WTC11 (cell line): ENCODE data around the gene SHFL. TPM values are rescaled to one million over a fixed set of nuclear protein-coding genes. Genes with fewer than 3 reads are reported as not detected.

Experiments used
- ATAC-seq: fragments of 200-7000 bp; cut with Tn5 transposase; 2 replicates; pipeline ENCODE4 v1.10.0; 2021; ENCODE audit warnings: mild to moderate bottlenecking, moderate library complexity
- CTCF ChIA-PET: fragments of 300-600 bp; sonication (Branson Sonifier 250); formaldehyde crosslinking; loops from one replicate; lab custom pipeline; 2021; ENCODE audit warnings: antibody characterized with exemption; lab: Charles Lee
- POLR2A ChIA-PET: fragments of 350-600 bp; sonication (Branson Sonifier 250); formaldehyde crosslinking; loops from one replicate; lab custom pipeline; 2021; ENCODE audit warnings: antibody characterized with exemption; lab: Charles Lee
- DNase-seq: peaks from one replicate; pipeline ENCODE4 v3.0.0; 2021; ENCODE audit warnings: low spot score
- H3K27ac Mint-ChIP-seq: 2 replicates; pipeline ENCODE4 v1.8.0; 2021; ENCODE audit warnings: mixed read lengths
- H3K27me3 Mint-ChIP-seq: 2 replicates; pipeline ENCODE4 v1.8.0; 2021; ENCODE audit warnings: low read depth, mild to moderate bottlenecking, moderate library complexity, mixed read lengths
- H3K36me3 Mint-ChIP-seq: 2 replicates; pipeline ENCODE4 v1.8.0; 2021; ENCODE audit warnings: mixed read lengths
- H3K4me1 Mint-ChIP-seq: 2 replicates; pipeline ENCODE4 v1.8.0; 2022; ENCODE audit warnings: mixed read lengths
- H3K4me3 Mint-ChIP-seq: 2 replicates; pipeline ENCODE4 v1.8.0; 2021; ENCODE audit warnings: mild to moderate bottlenecking, moderate library complexity, mixed read lengths
- H3K9me3 Mint-ChIP-seq: 2 replicates; pipeline ENCODE4 v1.8.0; 2021; ENCODE audit warnings: mixed read lengths
- ATF1 ChIP-seq: sonication (generic); formaldehyde crosslinking; IDR thresholded peaks from 2 replicates; pipeline ENCODE4 v1.8.1; 2023; ENCODE audit warnings: mild to moderate bottlenecking, moderate library complexity, missing genetic modification reagents
- E2F4 ChIP-seq: sonication (generic); formaldehyde crosslinking; IDR thresholded peaks from 2 replicates; pipeline ENCODE4 v1.8.1; 2022; ENCODE audit warnings: low read depth, mild to moderate bottlenecking, moderate library complexity, missing genetic modification reagents, borderline replicate concordance
- GABPB1 ChIP-seq: sonication (generic); formaldehyde crosslinking; IDR thresholded peaks from 2 replicates; pipeline ENCODE4 v1.8.1; 2023; ENCODE audit warnings: mild to moderate bottlenecking, missing genetic modification reagents
- GRHL2 ChIP-seq: fragments of 250-450 bp; sonication (Bioruptor Pico); IDR thresholded peaks from 2 replicates; pipeline ENCODE4 v1.8.0; 2022; ENCODE audit warnings: mild to moderate bottlenecking, moderate library complexity; ENCODE audit not compliant: insufficient replicate concordance, severe bottlenecking
- GTF2I ChIP-seq: fragments of 250-450 bp; sonication (Bioruptor Pico); conservative IDR thresholded peaks from 2 replicates; pipeline ENCODE4 v1.4.0; 2021; ENCODE audit warnings: mild to moderate bottlenecking
- HMGA2 ChIP-seq: fragments of 250-450 bp; sonication (Bioruptor Pico); IDR thresholded peaks from 2 replicates; pipeline ENCODE4 v1.4.0; 2021; ENCODE audit warnings: mild to moderate bottlenecking, moderate library complexity
- IRF2 ChIP-seq: sonication (generic); formaldehyde crosslinking; IDR thresholded peaks from 2 replicates; pipeline ENCODE4 v1.8.0; 2022; ENCODE audit warnings: low read depth, missing genetic modification reagents, borderline replicate concordance
- JUN ChIP-seq: sonication (generic); formaldehyde crosslinking; IDR thresholded peaks from 2 replicates; pipeline ENCODE4 v1.8.0; 2023; ENCODE audit warnings: mild to moderate bottlenecking, missing genetic modification reagents
- KAT7 ChIP-seq: sonication (generic); formaldehyde crosslinking; IDR thresholded peaks from 2 replicates; pipeline ENCODE4 v1.8.1; 2023; ENCODE audit warnings: missing genetic modification reagents, mild to moderate bottlenecking, borderline replicate concordance
- MAX ChIP-seq: sonication (generic); formaldehyde crosslinking; IDR thresholded peaks from 2 replicates; pipeline ENCODE4 v1.8.0; 2022; ENCODE audit warnings: mild to moderate bottlenecking, missing genetic modification reagents
- NFE2L1 ChIP-seq: sonication (generic); formaldehyde crosslinking; IDR thresholded peaks from 2 replicates; pipeline ENCODE4 v1.8.1; 2023; ENCODE audit warnings: missing genetic modification reagents
- NFYB ChIP-seq: sonication (generic); formaldehyde crosslinking; conservative IDR thresholded peaks from 2 replicates; pipeline ENCODE4 v1.8.0; 2022; ENCODE audit warnings: low read depth, missing genetic modification reagents
- RELA ChIP-seq: sonication (generic); formaldehyde crosslinking; IDR thresholded peaks from 2 replicates; pipeline ENCODE4 v1.8.1; 2022; ENCODE audit warnings: missing genetic modification reagents, mild to moderate bottlenecking, borderline replicate concordance
- SMAD3 ChIP-seq: sonication (generic); formaldehyde crosslinking; IDR thresholded peaks from 2 replicates; pipeline ENCODE4 v1.8.0; 2022; ENCODE audit warnings: missing genetic modification reagents, mild to moderate bottlenecking, borderline replicate concordance
- SMAD4 ChIP-seq: sonication (generic); formaldehyde crosslinking; IDR thresholded peaks from 2 replicates; pipeline ENCODE4 v1.8.0; 2022; ENCODE audit warnings: mild to moderate bottlenecking, missing genetic modification reagents
- SP1 ChIP-seq: sonication (generic); formaldehyde crosslinking; conservative IDR thresholded peaks from 2 replicates; pipeline ENCODE4 v1.8.1; 2022; ENCODE audit warnings: missing genetic modification reagents
- TEAD4 ChIP-seq: sonication (generic); formaldehyde crosslinking; IDR thresholded peaks from 2 replicates; pipeline ENCODE4 v1.8.0; 2022; ENCODE audit warnings: mild to moderate bottlenecking, missing genetic modification reagents
- TP53 ChIP-seq: sonication (generic); formaldehyde crosslinking; IDR thresholded peaks from 2 replicates; pipeline ENCODE4 v1.8.1; 2023; ENCODE audit warnings: mild to moderate bottlenecking, missing genetic modification reagents
- ZNF232 ChIP-seq: sonication (generic); formaldehyde crosslinking; IDR thresholded peaks from 2 replicates; pipeline ENCODE4 v1.8.0; 2022; ENCODE audit warnings: mild to moderate bottlenecking, missing genetic modification reagents
- ZNF423 ChIP-seq: fragments of 250-450 bp; sonication (Bioruptor Pico); IDR thresholded peaks from 2 replicates; pipeline ENCODE4 v2.1.2; 2022; ENCODE audit warnings: mild to moderate bottlenecking, moderate library complexity
- ZNF425 ChIP-seq: fragments of 250-450 bp; sonication (Bioruptor Pico); conservative IDR thresholded peaks from 2 replicates; pipeline ENCODE4 v1.9.0; 2021; ENCODE audit warnings: mild to moderate bottlenecking
- total RNA-seq: library from RNA; stranded (reverse); gene quantifications from 3 replicates; pipeline ENCODE4 v1.2.3, GENCODE V29; 2021
- TF ChIP-seq, protein P1 (sequence below): fragments of 250-450 bp; sonication (Bioruptor Pico); IDR thresholded peaks from 2 replicates; pipeline ENCODE4 v1.9.0; 2021; ENCODE audit warnings: moderate library complexity, mild to moderate bottlenecking, inconsistent platforms, borderline replicate concordance
- TF ChIP-seq, protein P2 (sequence below): sonication (generic); formaldehyde crosslinking; conservative IDR thresholded peaks from 2 replicates; pipeline ENCODE4 v1.8.1; 2023; ENCODE audit warnings: mild to moderate bottlenecking, low read depth, missing genetic modification reagents, moderate library complexity
- TF ChIP-seq, protein P3 (sequence below): sonication (generic); formaldehyde crosslinking; IDR thresholded peaks from 2 replicates; pipeline ENCODE4 v1.8.1; 2022; ENCODE audit warnings: low read depth, missing genetic modification reagents, borderline replicate concordance
- TF ChIP-seq, protein P4 (sequence below): sonication (generic); formaldehyde crosslinking; conservative IDR thresholded peaks from 2 replicates; pipeline ENCODE4 v1.8.1; 2022; ENCODE audit warnings: mild to moderate bottlenecking, missing genetic modification reagents

The SHFL gene
- total RNA-seq, 1 experiment from 2014 or later: 22.5 TPM

- ATAC-seq (peak; percentile 87), DNase-seq (peak; percentile 87)
- Mint-ChIP-seq H3K9me3 (no peaks in the 10 kb centered on the region), H3K27ac (no peak overlapping the region), H3K4me1 (peaks cover 2% of the 10 kb centered on the region; the same call in 1 of the 2 replicates), H3K4me3 (peak overlapping the region; percentile 42), H3K36me3 (peaks cover 9% of the 10 kb centered on the region), H3K27me3 (peaks cover 62% of the 10 kb centered on the region)
- ChIA-PET POLR2A (interaction anchor here (1.0 to 1.4 kb wide), 3 partner anchors 10 to 68 kb away, joined by 3 to 9 read pairs (median 6); partner anchors contain the start of gene PPAN), CTCF (interaction anchor here (0.5 to 3.0 kb wide), 15 partner anchors 11 to 1597 kb away, joined by 3 to 23 read pairs (median 4); partner anchors contain the start of gene PPAN)
- TF ChIP-seq RELA (CRISPR knock-in tag): peak; percentile 89; the same call in 1 of the 2 replicates
- no peak for TF ChIP-seq GTF2I (CRISPR knock-in tag)
- peak; percentile 96 for TF ChIP-seq MAX (CRISPR knock-in tag)
- TF ChIP-seq SMAD4 (CRISPR knock-in tag): no peak
- peak; percentile 41; the same call in 1 of the 2 replicates for TF ChIP-seq NFYB (CRISPR knock-in tag)
- no peak for TF ChIP-seq IRF2 (CRISPR knock-in tag)
- TF ChIP-seq, protein P1, sequence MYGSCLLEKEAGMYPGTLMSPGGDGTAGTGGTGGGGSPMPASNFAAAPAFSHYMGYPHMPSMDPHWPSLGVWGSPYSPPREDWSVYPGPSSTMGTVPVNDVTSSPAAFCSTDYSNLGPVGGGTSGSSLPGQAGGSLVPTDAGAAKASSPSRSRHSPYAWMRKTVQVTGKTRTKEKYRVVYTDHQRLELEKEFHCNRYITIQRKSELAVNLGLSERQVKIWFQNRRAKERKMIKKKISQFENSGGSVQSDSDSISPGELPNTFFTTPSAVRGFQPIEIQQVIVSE (CRISPR knock-in tag): no peak
- peak; percentile 61; the same call in 1 of the 2 replicates for TF ChIP-seq ZNF232 (CRISPR knock-in tag)
- TF ChIP-seq, protein P2, sequence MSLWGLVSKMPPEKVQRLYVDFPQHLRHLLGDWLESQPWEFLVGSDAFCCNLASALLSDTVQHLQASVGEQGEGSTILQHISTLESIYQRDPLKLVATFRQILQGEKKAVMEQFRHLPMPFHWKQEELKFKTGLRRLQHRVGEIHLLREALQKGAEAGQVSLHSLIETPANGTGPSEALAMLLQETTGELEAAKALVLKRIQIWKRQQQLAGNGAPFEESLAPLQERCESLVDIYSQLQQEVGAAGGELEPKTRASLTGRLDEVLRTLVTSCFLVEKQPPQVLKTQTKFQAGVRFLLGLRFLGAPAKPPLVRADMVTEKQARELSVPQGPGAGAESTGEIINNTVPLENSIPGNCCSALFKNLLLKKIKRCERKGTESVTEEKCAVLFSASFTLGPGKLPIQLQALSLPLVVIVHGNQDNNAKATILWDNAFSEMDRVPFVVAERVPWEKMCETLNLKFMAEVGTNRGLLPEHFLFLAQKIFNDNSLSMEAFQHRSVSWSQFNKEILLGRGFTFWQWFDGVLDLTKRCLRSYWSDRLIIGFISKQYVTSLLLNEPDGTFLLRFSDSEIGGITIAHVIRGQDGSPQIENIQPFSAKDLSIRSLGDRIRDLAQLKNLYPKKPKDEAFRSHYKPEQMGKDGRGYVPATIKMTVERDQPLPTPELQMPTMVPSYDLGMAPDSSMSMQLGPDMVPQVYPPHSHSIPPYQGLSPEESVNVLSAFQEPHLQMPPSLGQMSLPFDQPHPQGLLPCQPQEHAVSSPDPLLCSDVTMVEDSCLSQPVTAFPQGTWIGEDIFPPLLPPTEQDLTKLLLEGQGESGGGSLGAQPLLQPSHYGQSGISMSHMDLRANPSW: 0 out of 2 replicates have a peak, but pooled peaks have one; percentile 54
- TF ChIP-seq NFE2L1 (CRISPR knock-in tag): 0 out of 2 replicates have a peak, but pooled peaks have one; percentile 26
- TF ChIP-seq, protein P3, sequence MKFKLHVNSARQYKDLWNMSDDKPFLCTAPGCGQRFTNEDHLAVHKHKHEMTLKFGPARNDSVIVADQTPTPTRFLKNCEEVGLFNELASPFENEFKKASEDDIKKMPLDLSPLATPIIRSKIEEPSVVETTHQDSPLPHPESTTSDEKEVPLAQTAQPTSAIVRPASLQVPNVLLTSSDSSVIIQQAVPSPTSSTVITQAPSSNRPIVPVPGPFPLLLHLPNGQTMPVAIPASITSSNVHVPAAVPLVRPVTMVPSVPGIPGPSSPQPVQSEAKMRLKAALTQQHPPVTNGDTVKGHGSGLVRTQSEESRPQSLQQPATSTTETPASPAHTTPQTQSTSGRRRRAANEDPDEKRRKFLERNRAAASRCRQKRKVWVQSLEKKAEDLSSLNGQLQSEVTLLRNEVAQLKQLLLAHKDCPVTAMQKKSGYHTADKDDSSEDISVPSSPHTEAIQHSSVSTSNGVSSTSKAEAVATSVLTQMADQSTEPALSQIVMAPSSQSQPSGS: no peak
- TF ChIP-seq SP1: peak; percentile 87
- TF ChIP-seq ZNF423: peak; percentile 32; the same call in 1 of the 2 replicates
- 0 out of 2 replicates have a peak, but pooled peaks have one; percentile 79 for TF ChIP-seq JUN (CRISPR knock-in tag)
- TF ChIP-seq HMGA2 (CRISPR knock-in tag): no peak
- no peak for TF ChIP-seq KAT7 (CRISPR knock-in tag)
- TF ChIP-seq SMAD3 (CRISPR knock-in tag): 0 out of 2 replicates have a peak, but pooled peaks have one; percentile 68
- TF ChIP-seq ATF1: peak; percentile 56; the same call in 1 of the 2 replicates
- peak; percentile 97 for TF ChIP-seq TP53
- TF ChIP-seq GRHL2 (CRISPR knock-in tag): no peak
- no peak for TF ChIP-seq ZNF425 (CRISPR knock-in tag)
- TF ChIP-seq GABPB1: no peak
- no peak for TF ChIP-seq TEAD4
- TF ChIP-seq, protein P4, sequence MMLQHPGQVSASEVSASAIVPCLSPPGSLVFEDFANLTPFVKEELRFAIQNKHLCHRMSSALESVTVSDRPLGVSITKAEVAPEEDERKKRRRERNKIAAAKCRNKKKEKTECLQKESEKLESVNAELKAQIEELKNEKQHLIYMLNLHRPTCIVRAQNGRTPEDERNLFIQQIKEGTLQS: no peak
- TF ChIP-seq E2F4 (CRISPR knock-in tag): no peak
Measured at GRCh38 chr19:10095948-10096614, 10.0 kb downstream of the SHFL start.
